Lower leg skin (tissue), 4 donors: ENCODE measurements around the gene VAT1L. TPM values are rescaled to one million over a fixed set of nuclear protein-coding genes. Genes with fewer than 3 reads are reported as not detected.

ENCODE experiments used
- DNase-seq, 2 donors: peaks; one replicate each; pipeline ENCODE4 v3.0.0-alpha.2; 2019; ENCODE audit warnings: low spot score in 2 of 2
- H3K4me3 ChIP-seq: fragments of 200-600 bp; sonication (generic); 2 replicates; pipeline ENCODE4 v1.5.1; 2017; ENCODE audit warnings: mild to moderate bottlenecking, low read depth; ENCODE audit not compliant: poor library complexity, severe bottlenecking
- POLR2A ChIP-seq, 2 donors: fragments of 450-650 bp; IDR thresholded peaks; one replicate each; pipeline ENCODE4 v1.6.1; 2016 to 2017; ENCODE audit warnings: antibody characterized with exemption in 2 of 2, mild to moderate bottlenecking in 1 of 2, moderate library complexity in 1 of 2
- WGBS, 2 donors: methylation state at CpG; one replicate each; pipeline ENCODE4 v1.1.5; 2018; 5-methylcytosine and 5-hydroxymethylcytosine counted together
- intact Hi-C: fragments of 100-400 bp; cut with DNase I; formaldehyde crosslinking; loops from one replicate; pipeline ENCODE4 v1.15.0; 2023; ENCODE audit warnings: low total_unique reads
- total RNA-seq, 4 donors: library from RNA; depleted of rRNA; stranded (reverse); fragments of >200 nt; gene quantifications; one replicate each; pipeline ENCODE4 v1.1.0, GENCODE V29; 2016
- TF ChIP-seq, protein P1 (sequence below), 3 donors: fragments of 450-650 bp; IDR thresholded peaks; one replicate each; pipeline ENCODE4 v1.5.1; 2016; ENCODE audit warnings: antibody characterized with exemption in 3 of 3, mild to moderate bottlenecking in 3 of 3, moderate library complexity in 2 of 3

Gene VAT1L
- total RNA-seq, 4 donors from 2014 or later, result 0.10 to 0.36 TPM; not detected in 2

DNA sequence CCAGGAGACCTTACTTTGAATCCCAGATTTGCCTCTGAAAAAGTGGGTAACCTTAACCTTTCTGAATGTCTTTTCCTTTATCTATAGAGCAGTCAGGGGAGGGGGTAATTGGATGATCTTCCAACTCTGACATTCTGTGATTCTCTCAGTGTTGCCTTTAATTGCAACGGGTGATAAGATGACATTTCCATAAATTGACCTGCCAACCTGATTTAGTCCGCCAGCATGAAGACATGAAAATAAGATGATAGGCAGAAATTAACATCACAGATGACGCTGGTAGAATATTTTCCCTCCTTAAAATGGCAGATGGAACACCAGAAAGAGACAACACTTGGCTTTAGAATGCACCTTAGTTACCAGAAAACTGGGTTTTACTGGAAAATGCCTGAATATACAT is 72.6 kb downstream of the VAT1L start:
- no peak for DNase-seq
- intact Hi-C loops, result no loop called here
- TF ChIP-seq POLR2A (IDR thresholded peaks at IDR 0.05), result no peak
- TF ChIP-seq, protein P1, sequence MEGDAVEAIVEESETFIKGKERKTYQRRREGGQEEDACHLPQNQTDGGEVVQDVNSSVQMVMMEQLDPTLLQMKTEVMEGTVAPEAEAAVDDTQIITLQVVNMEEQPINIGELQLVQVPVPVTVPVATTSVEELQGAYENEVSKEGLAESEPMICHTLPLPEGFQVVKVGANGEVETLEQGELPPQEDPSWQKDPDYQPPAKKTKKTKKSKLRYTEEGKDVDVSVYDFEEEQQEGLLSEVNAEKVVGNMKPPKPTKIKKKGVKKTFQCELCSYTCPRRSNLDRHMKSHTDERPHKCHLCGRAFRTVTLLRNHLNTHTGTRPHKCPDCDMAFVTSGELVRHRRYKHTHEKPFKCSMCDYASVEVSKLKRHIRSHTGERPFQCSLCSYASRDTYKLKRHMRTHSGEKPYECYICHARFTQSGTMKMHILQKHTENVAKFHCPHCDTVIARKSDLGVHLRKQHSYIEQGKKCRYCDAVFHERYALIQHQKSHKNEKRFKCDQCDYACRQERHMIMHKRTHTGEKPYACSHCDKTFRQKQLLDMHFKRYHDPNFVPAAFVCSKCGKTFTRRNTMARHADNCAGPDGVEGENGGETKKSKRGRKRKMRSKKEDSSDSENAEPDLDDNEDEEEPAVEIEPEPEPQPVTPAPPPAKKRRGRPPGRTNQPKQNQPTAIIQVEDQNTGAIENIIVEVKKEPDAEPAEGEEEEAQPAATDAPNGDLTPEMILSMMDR (IDR thresholded peaks at IDR 0.05), result no peak
- no peak overlapping the region for H3K4me3 ChIP-seq
- 79 to 87% methylated on average over 3 of the region's 3 CpGs for WGBS, 2 donors

DNA sequence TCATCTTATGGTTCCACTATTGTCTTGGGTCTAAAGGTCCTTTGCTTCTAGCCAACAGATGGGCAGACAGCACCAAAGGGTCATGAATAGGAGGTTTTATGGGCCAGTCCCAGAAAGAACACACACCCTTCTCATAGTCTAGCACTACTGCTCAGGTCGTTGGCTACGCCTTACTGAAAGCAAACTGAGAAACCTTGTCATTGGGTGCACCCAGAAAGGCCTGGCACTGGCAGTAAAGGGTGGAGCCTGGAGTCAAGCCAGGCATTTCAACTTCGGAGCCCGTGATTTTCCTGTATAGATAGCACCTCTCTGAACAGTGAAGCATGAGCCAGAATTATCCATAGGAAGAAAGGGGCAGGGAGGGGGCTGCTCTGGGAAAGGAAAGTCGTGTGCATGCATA is 74.9 kb downstream of the VAT1L start:
- no peak for TF ChIP-seq POLR2A (IDR thresholded peaks at IDR 0.05)
- TF ChIP-seq, protein P1 (IDR thresholded peaks at IDR 0.05), result no peak
- intact Hi-C loops, result no loop called here

DNA sequence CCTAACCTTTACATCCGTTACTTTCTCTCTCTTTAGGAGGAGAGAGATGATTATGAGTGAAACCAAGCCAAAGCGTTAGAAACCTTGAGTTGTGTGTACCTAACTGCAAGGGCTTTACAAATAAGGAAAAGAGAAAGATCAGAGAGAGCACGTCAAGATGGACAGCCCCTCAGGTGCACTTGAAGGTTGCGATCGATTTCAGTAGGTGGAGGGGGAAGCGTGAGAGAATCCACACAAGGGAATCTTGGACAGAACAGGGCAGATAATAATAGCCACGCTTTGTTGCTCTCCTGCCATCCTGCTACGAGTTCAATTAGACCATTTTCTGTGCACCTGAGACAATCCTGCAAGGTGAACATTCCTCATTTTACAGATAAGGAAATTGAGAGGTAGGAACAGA is 78.4 kb downstream of the VAT1L start:
- 54 to 60% methylated on average over 8 of the region's 8 CpGs for WGBS, 2 donors
- TF ChIP-seq POLR2A (IDR thresholded peaks at IDR 0.05), result no peak
- TF ChIP-seq, protein P1 (IDR thresholded peaks at IDR 0.05), result no peak
- intact Hi-C loops, result no loop called here
- H3K4me3 ChIP-seq, result no peak overlapping the region
- DNase-seq, result no peak

More for the DNA sequence above, 74.9 kb downstream of the VAT1L start:
- no peak overlapping the region for H3K4me3 ChIP-seq
- WGBS, 2 donors, result 41 to 51% methylated on average over 5 of the region's 5 CpGs
- DNase-seq, result peak in 1 of 2 donors; percentile 31

DNA sequence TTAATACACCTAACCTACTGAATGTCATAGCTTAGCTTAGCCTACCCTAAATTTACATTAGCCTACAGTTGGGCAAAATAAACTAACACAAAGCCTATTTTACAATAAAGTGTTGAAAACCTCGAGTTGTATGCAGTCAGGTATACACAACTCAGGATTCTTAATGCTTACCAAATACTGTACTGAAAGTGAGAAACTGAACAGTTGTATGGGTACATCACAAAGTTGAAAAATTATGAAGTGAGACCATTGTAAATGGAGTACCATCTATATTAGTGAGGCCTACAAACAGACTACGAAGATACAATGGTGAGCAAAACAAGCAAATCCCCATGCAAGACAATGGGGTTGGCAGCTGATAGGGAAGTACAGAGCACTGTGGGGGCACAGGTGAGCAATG is 79.7 kb downstream of the VAT1L start:
- intact Hi-C loops, result no loop called here
- H3K4me3 ChIP-seq, result no peak overlapping the region
- DNase-seq, result peak in 1 of 2 donors; percentile 23
- TF ChIP-seq POLR2A (IDR thresholded peaks at IDR 0.05), result no peak
- TF ChIP-seq, protein P1 (IDR thresholded peaks at IDR 0.05), result no peak
- WGBS, 2 donors, result 79 to 86% methylated on average over 2 of the region's 2 CpGs

DNA sequence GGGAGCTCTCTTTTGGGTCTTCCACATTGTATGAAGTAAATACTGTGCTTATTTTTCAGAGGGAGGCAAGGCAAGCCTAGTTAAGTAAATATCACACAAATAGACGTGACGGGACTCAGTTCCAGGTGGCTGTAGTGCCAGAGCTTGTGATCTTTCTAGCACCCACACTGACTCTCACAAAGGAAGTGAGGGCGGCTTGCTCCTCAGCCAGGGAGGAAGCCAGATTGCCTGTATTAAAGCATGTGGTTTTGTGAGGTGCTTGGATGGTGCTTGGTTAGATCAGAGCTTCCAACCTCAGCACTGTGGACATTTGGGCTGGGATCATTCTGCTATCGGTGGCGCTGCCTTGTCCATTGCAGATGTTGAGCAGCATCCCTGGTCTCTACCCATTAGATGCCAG is 80.1 kb downstream of the VAT1L start:
- 69 to 87% methylated on average over 5 of the region's 5 CpGs for WGBS, 2 donors
- no peak overlapping the region for H3K4me3 ChIP-seq
- DNase-seq, result peak in 1 of 2 donors; percentile 58
- no peak for TF ChIP-seq POLR2A (IDR thresholded peaks at IDR 0.05)
- TF ChIP-seq, protein P1 (IDR thresholded peaks at IDR 0.05), result no peak
- intact Hi-C loops, result no loop called here
